Subcutaneous adipose tissue (tissue), 4 donors: ENCODE data around the gene MICAL2. TPM values are rescaled to one million over a fixed set of nuclear protein-coding genes. Genes with fewer than 3 reads are reported as not detected.

Experiments used
- CTCF ChIP-seq: fragments of 450-650 bp; IDR thresholded peaks from one replicate; pipeline ENCODE4 v1.5.1; 2016; ENCODE audit warnings: low read depth, mild to moderate bottlenecking, control low read depth, antibody characterized with exemption, moderate library complexity
- total RNA-seq, 4 donors: library from RNA; depleted of rRNA; stranded (reverse); fragments of >200 nt; gene quantifications; one replicate each; pipeline ENCODE4 v1.1.0, GENCODE V29; 2016

Gene MICAL2
- total RNA-seq, 4 donors from 2014 or later = 11.4 to 28.4 (median 24.8) TPM

DNA sequence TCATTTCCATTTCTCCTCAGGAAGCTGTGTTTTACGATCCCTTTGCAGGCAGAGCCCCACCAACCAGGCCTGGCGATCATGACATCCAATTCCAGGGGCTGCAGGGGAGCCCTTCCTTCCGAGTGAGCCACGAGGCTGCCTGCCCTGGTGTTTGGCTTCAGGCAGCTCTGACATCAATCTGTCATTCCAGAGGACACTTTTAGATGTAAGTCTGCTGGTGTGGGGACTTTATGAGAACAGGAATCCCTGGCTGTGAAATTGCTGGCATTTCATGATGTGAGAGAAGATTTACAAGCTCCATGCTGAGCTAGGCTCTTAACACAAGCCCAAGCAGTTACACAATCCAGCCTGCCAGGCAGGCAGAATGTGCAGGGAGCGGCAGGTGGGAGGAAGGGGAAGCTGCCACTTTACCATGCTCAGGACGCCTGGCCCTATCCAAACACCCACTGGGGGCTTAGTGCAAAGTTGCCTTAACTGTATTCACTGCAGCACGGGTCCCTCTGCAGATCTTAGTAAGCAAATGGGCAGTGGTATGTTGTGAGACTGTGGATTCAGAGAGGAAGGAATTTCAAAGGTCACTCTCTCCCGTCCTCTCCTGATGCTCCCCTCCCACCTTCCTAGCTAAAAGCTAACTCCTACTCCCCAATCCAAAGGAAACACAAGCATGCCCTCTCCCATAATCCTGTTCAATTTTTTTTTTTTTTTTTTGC is 43.4 kb upstream of the MICAL2 start:
- no peak for TF ChIP-seq CTCF

DNA sequence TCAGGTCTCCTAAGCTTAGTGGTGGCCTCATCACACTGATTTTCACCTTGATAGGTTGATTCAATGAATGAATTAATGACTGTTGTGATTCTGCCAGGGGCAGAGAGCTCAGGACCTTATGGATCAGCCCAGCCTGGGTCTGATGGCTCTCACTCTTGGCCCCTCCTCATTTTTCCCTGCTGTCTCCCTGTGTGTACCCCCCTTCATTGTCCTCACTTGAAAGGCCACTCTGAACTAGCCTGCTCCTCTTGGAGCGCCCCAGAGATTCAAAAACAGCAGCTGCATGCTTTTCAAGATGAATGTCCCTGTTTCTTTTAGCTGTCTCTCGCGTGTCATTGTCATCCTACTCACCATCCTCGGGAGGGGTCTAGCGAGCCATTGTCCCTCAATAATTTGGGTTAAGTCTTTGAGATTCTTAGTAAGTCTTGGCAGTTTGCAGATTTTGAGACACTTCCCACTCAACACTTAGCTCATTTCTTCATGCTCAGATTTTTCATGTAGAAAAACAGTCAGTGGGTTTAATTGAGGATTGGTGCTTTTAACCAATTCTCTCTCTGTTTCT is 42.5 kb upstream of the MICAL2 start:
- no peak for TF ChIP-seq CTCF

DNA sequence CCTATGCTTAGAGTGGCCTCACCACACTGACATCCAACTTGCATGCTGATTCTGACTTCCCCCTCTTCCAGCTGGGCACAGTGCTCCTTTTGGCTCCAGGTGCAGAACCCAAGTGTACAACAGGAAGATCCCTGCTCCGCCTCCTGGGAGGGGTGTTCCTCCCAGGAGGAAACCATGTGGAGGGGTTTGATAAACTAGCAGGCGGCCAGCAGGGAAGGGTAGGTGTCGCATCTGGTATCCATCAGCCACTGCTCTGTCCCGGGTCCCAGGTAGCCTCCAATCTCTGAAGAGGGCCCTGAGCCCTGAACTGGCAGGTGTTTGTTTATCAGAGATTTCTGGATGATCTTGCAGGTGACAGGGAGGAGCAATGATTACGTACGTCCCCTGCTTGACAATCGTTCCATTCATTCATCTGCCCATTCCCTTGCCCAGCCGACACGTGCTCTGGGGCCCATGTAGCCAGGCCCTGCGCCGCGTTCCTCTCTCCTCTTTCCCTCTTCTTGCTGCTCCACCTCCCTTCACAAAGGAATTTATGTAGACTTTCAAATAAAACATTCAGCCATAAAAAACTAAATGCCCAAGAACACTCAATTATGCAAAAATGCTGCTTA is 41.2 kb upstream of the MICAL2 start:
- TF ChIP-seq CTCF = no peak

GRCh38 chr11:12070446-12071267 is 39.7 kb upstream of the MICAL2 start:
- no peak for TF ChIP-seq CTCF

- TF ChIP-seq CTCF = no peak
Observed at GRCh38 chr11:12071574-12071973, 38.8 kb upstream of the MICAL2 start.

DNA sequence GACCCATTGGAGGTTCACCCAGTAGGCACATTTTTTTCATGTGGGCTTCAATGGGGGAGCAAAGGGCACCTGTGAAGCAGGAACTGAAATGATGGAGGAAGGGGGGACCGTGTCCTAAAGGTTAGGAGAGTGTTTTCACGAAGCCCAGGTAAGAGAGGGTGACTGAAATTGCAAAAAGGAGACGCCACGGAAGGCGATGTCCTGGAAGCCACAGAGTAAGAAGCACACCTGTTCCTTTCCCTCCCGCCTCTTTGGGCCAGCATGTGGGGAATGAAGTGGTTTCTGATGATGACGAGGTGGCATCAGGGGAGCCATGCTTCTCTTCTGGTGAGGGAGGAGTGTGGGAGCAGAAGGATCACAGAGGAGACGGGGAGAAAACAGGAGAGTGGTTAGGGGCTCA is 37.0 kb upstream of the MICAL2 start:
- TF ChIP-seq CTCF = no peak

DNA sequence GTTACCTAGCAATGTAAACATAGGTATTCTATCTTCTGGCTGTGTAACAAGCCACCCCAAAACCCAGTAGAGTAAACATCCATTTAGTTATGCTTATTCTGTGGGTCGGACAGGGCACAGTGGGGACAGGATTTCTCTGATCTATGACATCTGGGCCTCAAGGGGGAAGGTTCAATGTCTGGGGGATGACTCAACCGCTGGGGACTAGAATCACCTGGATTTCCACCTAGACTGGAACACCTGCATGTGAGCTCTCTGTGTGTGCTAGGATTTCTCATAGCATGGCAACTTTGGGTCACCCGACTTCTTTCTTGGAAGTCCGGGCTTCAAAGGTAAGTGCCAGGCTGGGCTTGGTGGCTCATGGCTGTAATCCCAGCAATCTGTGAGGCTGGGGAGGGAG is 36.5 kb upstream of the MICAL2 start:
- no peak for TF ChIP-seq CTCF
